B cell (primary cell): ENCODE results near the gene SH3RF3. TPM values are rescaled to one million over a fixed set of nuclear protein-coding genes. Genes with fewer than 3 reads are reported as not detected.

Experiments
- ATAC-seq: fragments of 200-7000 bp; cut with Tn5 transposase; one replicate; pipeline ENCODE4 v1.10.0; 2021; ENCODE audit warnings: low read depth, mild to moderate bottlenecking, moderate number of reproducible peaks, moderate library complexity
- CTCF ChIA-PET: fragments of 350-600 bp; sonication (Branson Sonifier 250); formaldehyde crosslinking; loops from one replicate; lab custom pipeline; 2021; ENCODE audit warnings: antibody characterized with exemption, inconsistent platforms; lab: Charles Lee
- POLR2A ChIA-PET: fragments of 350-600 bp; sonication (Branson Sonifier 250); formaldehyde crosslinking; loops from one replicate; lab custom pipeline; 2021; ENCODE audit warnings: antibody characterized with exemption; lab: Charles Lee
- DNase-seq: peaks from one replicate; pipeline ENCODE4 v3.0.0; 2013
- H2AFZ ChIP-seq: 2 replicates; pipeline ENCODE4 v1.6.1; 2012; ENCODE audit warnings: mild to moderate bottlenecking, low read depth, low read length; ENCODE audit not compliant: insufficient read depth, poor library complexity, severe bottlenecking
- H3K27ac ChIP-seq, 2 donors: 1 replicate in 1 of 2; 2 replicates in 1 of 2; pipeline ENCODE4 v1.5.1; 2012 to 2013; ENCODE audit warnings: low read length in 2 of 2, mild to moderate bottlenecking in 2 of 2, moderate library complexity in 1 of 2
- H3K27me3 ChIP-seq, 4 experiments: fragments of 200-600 bp in 1 of 4; sonication (generic) in 1 of 4; replicated peaks in 1 of 4; 1 replicate in 2 of 4; 2 replicates in 2 of 4; pipeline versions ENCODE4 v1.6.1 to v1.7.0; 2013 to 2016; ENCODE audit warnings: low read length in 3 of 4, mild to moderate bottlenecking in 2 of 4, mixed read lengths in 1 of 4, moderate library complexity in 1 of 4; ENCODE audit not compliant: insufficient read depth in 4 of 4, control insufficient read depth in 3 of 4; ENCODE audit errors: control extremely low read depth in 1 of 4
- H3K36me3 ChIP-seq, 2 experiments: replicated peaks in 1 of 2; 1 replicate in 1 of 2; 2 replicates in 1 of 2; pipeline versions ENCODE4 v1.6.1 to v1.7.1; 2013; ENCODE audit warnings: low read length in 1 of 2; ENCODE audit not compliant: insufficient read depth in 2 of 2, control insufficient read depth in 1 of 2; ENCODE audit errors: control extremely low read depth in 1 of 2, extremely low read depth in 1 of 2
- H3K4me1 ChIP-seq, 2 donors: fragments of 200-600 bp in 1 of 2; sonication (generic) in 1 of 2; 1 replicate in 1 of 2; 2 replicates in 1 of 2; pipeline versions ENCODE4 v1.5.1 to v1.6.1; 2013 to 2017; ENCODE audit warnings: low read length in 2 of 2; ENCODE audit not compliant: control insufficient read depth in 2 of 2, insufficient read depth in 2 of 2
- H3K4me2 ChIP-seq: replicated peaks from 2 replicates; pipeline ENCODE3; 2012; ENCODE audit warnings: mild to moderate bottlenecking, low read depth, low read length; ENCODE audit not compliant: poor library complexity, severe bottlenecking
- H3K4me3 ChIP-seq, 5 experiments: fragments of 200-600 bp in 1 of 5; sonication (generic) in 1 of 5; 1 replicate in 3 of 5; 2 replicates in 2 of 5; pipeline versions ENCODE4 v1.5.1 to v1.7.0; 2011 to 2016; ENCODE audit warnings: low read length in 4 of 5, mild to moderate bottlenecking in 4 of 5, low read depth in 2 of 5, control low read depth in 1 of 5, moderate library complexity in 1 of 5; ENCODE audit not compliant: insufficient read depth in 1 of 5; ENCODE audit errors: control extremely low read depth in 1 of 5, extremely low read depth in 1 of 5
- H3K79me2 ChIP-seq: fragments of 200-600 bp; sonication (generic); one replicate; pipeline ENCODE4 v1.6.0; 2016; ENCODE audit warnings: low read length; ENCODE audit not compliant: control insufficient read depth, insufficient read depth
- H3K9ac ChIP-seq: fragments of 200-600 bp; sonication (generic); 2 replicates; pipeline ENCODE4 v1.6.1; 2017; ENCODE audit warnings: mild to moderate bottlenecking, low read length, moderate library complexity
- H3K9me3 ChIP-seq, 3 donors: one replicate each; pipeline versions ENCODE4 v1.6.1 to v1.7.1; 2013; ENCODE audit warnings: low read length in 2 of 3; ENCODE audit not compliant: control insufficient read depth in 2 of 3, insufficient read depth in 1 of 3; ENCODE audit errors: control extremely low read depth in 1 of 3
- H4K20me1 ChIP-seq: 2 replicates; pipeline ENCODE4 v1.6.0; 2012; ENCODE audit warnings: mild to moderate bottlenecking, low read length; ENCODE audit not compliant: insufficient read depth, control insufficient read depth, poor library complexity, severe bottlenecking
- H3K27ac Mint-ChIP-seq: one replicate; pipeline ENCODE4 v1.8.0; 2021; ENCODE audit warnings: mixed read lengths
- H3K27me3 Mint-ChIP-seq: one replicate; pipeline ENCODE4 v1.8.0; 2021; ENCODE audit warnings: mixed read lengths
- H3K4me1 Mint-ChIP-seq: one replicate; pipeline ENCODE4 v1.8.0; 2021; ENCODE audit warnings: mixed read lengths
- H3K4me3 Mint-ChIP-seq: one replicate; pipeline ENCODE4 v1.8.0; 2021; ENCODE audit warnings: mixed read lengths
- H3K9me3 Mint-ChIP-seq: one replicate; pipeline ENCODE4 v1.8.0; 2022; ENCODE audit warnings: mixed read lengths; ENCODE audit not compliant: insufficient read depth
- CTCF ChIP-seq: fragments of 200-600 bp; IDR thresholded peaks from one replicate; pipeline ENCODE4 v1.8.0; 2022; ENCODE audit warnings: antibody characterized with exemption, mild to moderate bottlenecking
- EZH2 ChIP-seq: IDR thresholded peaks from 2 replicates; pipeline ENCODE4 v1.6.1; 2012; ENCODE audit warnings: borderline replicate concordance, low read depth, mild to moderate bottlenecking, moderate library complexity, low read length; ENCODE audit not compliant: insufficient read depth, poor library complexity, severe bottlenecking
- WGBS: methylation state at CpG from one replicate; pipeline ENCODE4 v1.1.5; 2013; ENCODE audit warnings: missing lambda C conversion rate; ENCODE audit not compliant: insufficient coverage; 5-methylcytosine and 5-hydroxymethylcytosine counted together
- intact Hi-C: fragments of 100-400 bp; cut with micrococcal nuclease; formaldehyde crosslinking; loops from one replicate; pipeline ENCODE4 v1.10.0; 2022
- polyA plus RNA-seq: library from polyadenylated mRNA; depleted of rRNA; stranded (reverse); fragments of >200 nt; gene quantifications from 2 replicates; pipeline ENCODE4 v1.2.3, GENCODE V29; 2012
- total RNA-seq, 2 donors: library from RNA; stranded (reverse); fragments of 120-200 nt in 1 of 2; gene quantifications; 1 replicate in 1 of 2; 2 replicates in 1 of 2; pipeline versions ENCODE4 v1.2.3 to v1.2.4, GENCODE V29; 2013 to 2022

SH3RF3 gene
- total and polyA plus RNA-seq, 2 donors (not counting 1 experiment from before 2014, with no cell fraction given) = 0.07 to 1.2 TPM

- CTCF ChIA-PET = no interaction called here
- H3K9me3 ChIP-seq = no peaks in the 10 kb centered on the region
- 100% methylated on average over 3 of the region's 10 CpGs for WGBS
- POLR2A ChIA-PET = no interaction called here
- intact Hi-C loops = loop anchor here (10.0 kb wide), 1 partner anchor 115 kb away; no protein-coding TSS in a partner anchor
- Mint-ChIP-seq H3K4me1 (peaks cover 19% of the 10 kb centered on the region), H3K27me3 (peaks cover 15% of the 10 kb centered on the region), H3K4me3 (no peak overlapping the region), H3K9me3 (no peaks in the 10 kb centered on the region), H3K27ac (no peak overlapping the region)
- H3K36me3 ChIP-seq = no peaks in the 10 kb centered on the region
- peaks cover 0 to 7% of the 10 kb centered on the region in 2 donors for H3K4me1 ChIP-seq
- peaks cover 0 to 9% (median 0%) of the 10 kb centered on the region in 4 experiments for H3K27me3 ChIP-seq
- no peaks in the 10 kb centered on the region for H4K20me1 ChIP-seq
- no peak overlapping the region for H3K9ac ChIP-seq
- H3K4me2 ChIP-seq = no peak overlapping the region
- DNase-seq (no peak), ATAC-seq (no peak)
- no peak overlapping the region for H3K4me3 ChIP-seq
- H3K79me2 ChIP-seq = no peaks in the 10 kb centered on the region
- TF ChIP-seq CTCF = no peak
- no peak for TF ChIP-seq EZH2
- H3K27ac ChIP-seq = no peak overlapping the region
- H2AFZ ChIP-seq = no peak overlapping the region
Measured at GRCh38 chr2:109139865-109140396, 10.9 kb downstream of the SH3RF3 start.

- no peak for ATAC-seq
- no peak for DNase-seq
- Histone ChIP-seq H3K27me3 (peaks cover 0 to 4% (median 0%) of the 10 kb centered on the region in 4 experiments), H4K20me1 (no peaks in the 10 kb centered on the region), H3K27ac (no peak overlapping the region), H3K36me3 (no peaks in the 10 kb centered on the region), H3K9me3 (no peaks in the 10 kb centered on the region), H3K9ac (no peak overlapping the region), H2AFZ (no peak overlapping the region), H3K4me1 (peaks cover 0 to under 1% of the 10 kb centered on the region in 2 donors), H3K4me2 (no peak overlapping the region), H3K4me3 (no peak overlapping the region), H3K79me2 (no peaks in the 10 kb centered on the region)
- POLR2A ChIA-PET = no interaction called here
- no peak overlapping the region for H3K4me3 Mint-ChIP-seq
- WGBS = 91% methylated on average over 12 of the region's 12 CpGs
- no peaks in the 10 kb centered on the region for H3K9me3 Mint-ChIP-seq
- TF ChIP-seq EZH2 = no peak
- no peak for TF ChIP-seq CTCF
- peaks cover 13% of the 10 kb centered on the region for H3K27me3 Mint-ChIP-seq
- H3K27ac Mint-ChIP-seq = no peak overlapping the region
- intact Hi-C loops = no loop called here
- CTCF ChIA-PET = no interaction called here
- peaks cover 10% of the 10 kb centered on the region for H3K4me1 Mint-ChIP-seq
Measured at GRCh38 chr2:109141006-109141600, 12.1 kb downstream of the SH3RF3 start.
